ENCODE data around the gene FAAH. TPM values are rescaled to one million over a fixed set of nuclear protein-coding genes. Genes with fewer than 3 reads are reported as not detected.
"Not testable (repeated sequence)": the region's sequence is repeated elsewhere in the genome, so short reads cannot be mapped to it uniquely, and the experiment has no call there.

The FAAH gene
- total RNA-seq, 1 experiment from 2014 or later = not detected

DNA sequence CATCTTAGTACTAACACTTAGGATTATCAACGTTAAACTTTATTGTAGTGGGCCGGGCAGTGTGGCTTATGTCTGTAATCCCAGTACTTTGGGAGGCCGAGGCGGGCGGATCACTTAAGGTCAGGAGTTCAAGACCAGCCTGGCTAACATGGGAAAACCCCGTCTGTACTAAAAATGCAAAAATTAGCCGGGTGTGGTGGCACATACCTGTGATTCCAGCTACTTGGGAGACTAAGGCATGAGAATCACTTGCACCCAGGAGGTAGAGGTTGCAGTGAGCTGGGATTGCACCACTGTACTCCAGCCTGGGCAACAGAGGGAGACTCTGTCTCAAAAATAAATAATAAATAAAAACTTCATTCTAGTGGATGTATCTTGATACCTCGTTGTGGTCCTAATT, 28.3 kb upstream of the FAAH start:
- DNase-seq; H3K27me3 ChIP-seq (ENCODE audit: low read length); H3K9me3 ChIP-seq (ENCODE audit: low read length); H3K79me2 ChIP-seq (ENCODE audit: low read length); H3K9ac ChIP-seq (ENCODE audit: low read length); H3K4me2 ChIP-seq (ENCODE audit: low read depth, low read length, poor library complexity, severe bottlenecking); H2AFZ ChIP-seq (ENCODE audit: low read length); H3K4me3 ChIP-seq (ENCODE audit: low read length); H3K27ac ChIP-seq (ENCODE audit: low read length); H4K20me1 ChIP-seq (ENCODE audit: insufficient read depth, low read depth, low read length); H3K9me2 ChIP-seq (replicated peaks; ENCODE audit: insufficient read depth, low read length): not testable (repeated sequence)
- Histone ChIP-seq H3K36me3 (ENCODE audit: insufficient read depth, low read length) (peaks cover 28% of the 10 kb centered on the region), H3K4me1 (ENCODE audit: low read length) (peaks cover 32% of the 10 kb centered on the region)

DNA sequence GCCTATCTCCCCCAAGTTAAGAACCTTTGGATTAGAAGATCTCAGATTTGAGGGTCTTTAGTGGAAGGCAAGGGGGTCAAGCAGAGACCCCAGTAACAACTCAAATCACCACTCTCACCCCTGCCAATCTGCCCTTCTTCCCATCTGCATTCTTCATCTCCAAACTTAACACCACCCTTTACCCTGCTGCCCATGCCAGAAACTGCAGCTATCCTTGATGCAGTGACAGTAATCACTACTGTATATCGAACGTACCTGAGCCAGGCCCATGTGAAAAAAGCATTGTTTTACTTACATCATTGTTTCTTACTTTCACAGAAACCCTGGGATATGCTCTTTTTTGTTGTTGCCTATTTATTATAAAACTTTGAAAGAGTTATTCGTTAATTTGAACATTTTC, 27.0 kb upstream of the FAAH start:
- no peaks in the 10 kb centered on the region for H3K9me2 ChIP-seq (replicated peaks; ENCODE audit: insufficient read depth, low read length)
- H3K27ac ChIP-seq (ENCODE audit: low read length) = no peak overlapping the region; the same call in 1 of the 2 replicates
- no peak overlapping the region for H3K9ac ChIP-seq (ENCODE audit: low read length)
- H3K4me1 ChIP-seq (ENCODE audit: low read length) = peaks cover 32% of the 10 kb centered on the region
- H3K79me2 ChIP-seq (ENCODE audit: low read length) = no peaks in the 10 kb centered on the region
- H2AFZ ChIP-seq (ENCODE audit: low read length) = no peak overlapping the region
- no peak for DNase-seq
- H3K9me3 ChIP-seq (ENCODE audit: low read length) = no peaks in the 10 kb centered on the region
- H3K4me3 ChIP-seq (ENCODE audit: low read length) = no peak overlapping the region
- H3K27me3 ChIP-seq (ENCODE audit: low read length) = no peaks in the 10 kb centered on the region
- H4K20me1 ChIP-seq (ENCODE audit: insufficient read depth, low read depth, low read length) = no peaks in the 10 kb centered on the region
- no peak overlapping the region for H3K4me2 ChIP-seq (ENCODE audit: low read depth, low read length, poor library complexity, severe bottlenecking)
- peaks cover 17% of the 10 kb centered on the region for H3K36me3 ChIP-seq (ENCODE audit: insufficient read depth, low read length)

DNA sequence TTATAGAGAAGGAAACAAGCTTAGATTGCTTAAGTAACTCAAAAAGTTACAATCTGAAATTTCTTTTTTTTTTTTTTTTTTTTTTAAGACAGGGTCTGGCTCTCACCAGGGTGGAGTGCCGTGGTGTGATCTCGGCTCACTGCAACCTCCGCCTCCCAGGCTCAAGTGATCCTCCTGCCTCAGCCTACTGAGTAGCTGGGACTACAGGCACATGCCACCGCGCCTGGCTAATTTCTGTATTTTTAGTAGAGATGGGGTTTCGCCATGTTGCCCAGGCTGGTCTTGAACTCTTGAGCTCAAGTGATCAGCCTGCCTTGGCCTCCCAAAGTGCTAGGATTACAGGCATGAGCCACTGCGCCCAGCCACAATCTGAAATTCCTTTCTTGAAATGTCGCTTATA, 26.4 kb upstream of the FAAH start:
- not testable (repeated sequence) for H3K9me3 ChIP-seq (ENCODE audit: low read length); H4K20me1 ChIP-seq (ENCODE audit: insufficient read depth, low read depth, low read length); H3K9ac ChIP-seq (ENCODE audit: low read length); H3K27me3 ChIP-seq (ENCODE audit: low read length); DNase-seq; H3K4me3 ChIP-seq (ENCODE audit: low read length); H3K27ac ChIP-seq (ENCODE audit: low read length); H3K4me2 ChIP-seq (ENCODE audit: low read depth, low read length, poor library complexity, severe bottlenecking); H3K9me2 ChIP-seq (replicated peaks; ENCODE audit: insufficient read depth, low read length); H3K79me2 ChIP-seq (ENCODE audit: low read length); H2AFZ ChIP-seq (ENCODE audit: low read length)
- Histone ChIP-seq H3K4me1 (ENCODE audit: low read length) (peaks cover 32% of the 10 kb centered on the region), H3K36me3 (ENCODE audit: insufficient read depth, low read length) (peaks cover 13% of the 10 kb centered on the region)

DNA sequence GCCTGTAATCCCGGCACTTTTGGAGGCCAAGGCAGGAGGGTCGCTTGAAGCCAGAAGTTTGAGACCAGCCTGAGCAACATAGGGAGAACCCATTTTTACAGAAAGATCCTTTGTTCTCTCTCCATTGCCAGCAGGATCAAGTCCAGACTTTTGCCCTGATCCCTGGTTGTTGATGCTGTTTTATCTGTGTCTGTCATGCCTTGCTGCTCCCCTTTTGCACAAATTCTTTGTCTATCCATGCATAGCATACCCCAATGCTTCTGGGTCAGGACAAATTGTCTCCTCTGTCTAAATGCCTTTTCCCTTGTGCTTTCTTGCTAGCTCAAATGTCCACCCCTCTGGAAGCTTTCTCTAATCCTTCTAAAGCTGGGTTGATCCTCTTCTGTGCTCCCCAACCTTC, 25.3 kb upstream of the FAAH start:
- Histone ChIP-seq H2AFZ (ENCODE audit: low read length) (no peak overlapping the region), H3K36me3 (ENCODE audit: insufficient read depth, low read length) (peaks cover 6% of the 10 kb centered on the region; the same call in 1 of the 2 replicates)
- peak; percentile 34 for DNase-seq

DNA sequence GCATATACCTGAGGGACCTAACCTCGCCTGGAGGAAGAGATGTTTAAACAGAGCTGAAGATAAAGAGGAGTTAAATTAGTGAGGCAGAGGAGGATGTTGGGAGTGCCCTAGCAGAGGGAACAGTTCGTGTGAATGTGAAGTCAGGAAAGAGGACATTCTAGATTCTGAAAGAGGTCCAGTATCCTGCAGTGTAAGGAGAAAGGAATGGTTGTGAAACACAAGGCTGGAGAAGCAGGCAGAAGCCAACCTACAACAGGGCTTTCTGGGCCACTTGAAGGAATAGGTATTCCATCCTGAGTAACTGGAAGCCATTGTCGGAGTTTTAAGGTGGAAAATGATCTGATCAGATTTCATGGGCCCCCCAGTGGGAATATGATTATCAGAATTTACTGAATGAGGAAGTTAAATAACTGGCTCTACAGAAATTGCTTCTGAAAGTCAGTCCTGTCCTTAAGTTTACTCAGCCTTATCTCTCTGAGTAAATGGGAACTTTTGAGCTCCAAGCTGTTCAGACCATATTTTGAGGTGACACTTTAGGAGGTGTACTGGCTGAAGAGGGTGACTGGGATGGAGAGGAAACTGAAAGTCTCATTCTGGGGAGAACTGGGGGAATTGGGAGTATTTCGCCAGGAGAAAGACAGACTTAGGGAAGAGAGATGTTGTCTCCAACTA, 24.4 kb upstream of the FAAH start:
- DNase-seq = peak; percentile 59
- H2AFZ ChIP-seq (ENCODE audit: low read length) = peak overlapping the region; percentile 22; the same call in 1 of the 2 replicates
- peak overlapping the region; percentile 57 for H3K27ac ChIP-seq (ENCODE audit: low read length)

More for the DNA sequence above, 25.3 kb upstream of the FAAH start:
- no peaks in the 10 kb centered on the region for H3K9me3 ChIP-seq (ENCODE audit: low read length)
- H4K20me1 ChIP-seq (ENCODE audit: insufficient read depth, low read depth, low read length) = no peaks in the 10 kb centered on the region
- no peaks in the 10 kb centered on the region for H3K9me2 ChIP-seq (replicated peaks; ENCODE audit: insufficient read depth, low read length)
- H3K4me1 ChIP-seq (ENCODE audit: low read length) = peaks cover 40% of the 10 kb centered on the region
- H3K79me2 ChIP-seq (ENCODE audit: low read length) = no peaks in the 10 kb centered on the region
- H3K4me2 ChIP-seq (ENCODE audit: low read depth, low read length, poor library complexity, severe bottlenecking) = no peak overlapping the region
- H3K27me3 ChIP-seq (ENCODE audit: low read length) = no peaks in the 10 kb centered on the region
- H3K27ac ChIP-seq (ENCODE audit: low read length) = peak overlapping the region; percentile 57
- no peak overlapping the region for H3K4me3 ChIP-seq (ENCODE audit: low read length)
- H3K9ac ChIP-seq (ENCODE audit: low read length) = no peak overlapping the region; the same call in 1 of the 2 replicates

DNA sequence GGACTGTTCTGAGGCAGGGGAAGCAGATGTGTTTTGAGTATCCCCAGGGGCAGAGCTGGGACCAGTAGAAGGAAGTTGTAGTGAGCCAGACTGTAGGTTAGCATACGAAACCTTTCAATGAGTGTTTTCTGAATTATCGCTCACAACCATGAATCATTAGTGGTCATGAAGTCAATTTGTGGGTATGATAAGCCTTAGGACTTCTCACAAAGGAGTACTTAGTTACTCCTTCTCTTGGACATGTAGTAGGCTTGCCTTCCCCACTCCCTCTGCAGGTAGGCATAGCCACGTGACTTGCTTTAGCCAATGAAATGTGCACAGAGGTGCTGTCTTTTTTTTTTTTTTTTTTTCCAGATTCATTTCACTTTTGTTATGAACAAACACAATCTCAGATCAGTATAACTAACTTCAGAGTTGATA, 23.9 kb upstream of the FAAH start:
- H3K9me2 ChIP-seq (replicated peaks; ENCODE audit: insufficient read depth, low read length) = no peaks in the 10 kb centered on the region
- DNase-seq = peak; percentile 76
- peak overlapping the region; percentile 22; the same call in 1 of the 2 replicates for H2AFZ ChIP-seq (ENCODE audit: low read length)
- peak overlapping the region; percentile 53 for H3K4me2 ChIP-seq (ENCODE audit: low read depth, low read length, poor library complexity, severe bottlenecking)
- H3K9me3 ChIP-seq (ENCODE audit: low read length) = no peaks in the 10 kb centered on the region
- peak overlapping the region; percentile 57 for H3K27ac ChIP-seq (ENCODE audit: low read length)
- H3K9ac ChIP-seq (ENCODE audit: low read length) = peak overlapping the region; percentile 6; the same call in 1 of the 2 replicates
- H3K27me3 ChIP-seq (ENCODE audit: low read length) = no peaks in the 10 kb centered on the region
- peaks cover 40% of the 10 kb centered on the region for H3K4me1 ChIP-seq (ENCODE audit: low read length)
- peak overlapping the region; percentile 35; the same call in 1 of the 2 replicates for H3K4me3 ChIP-seq (ENCODE audit: low read length)
- no peaks in the 10 kb centered on the region for H3K79me2 ChIP-seq (ENCODE audit: low read length)
- H4K20me1 ChIP-seq (ENCODE audit: insufficient read depth, low read depth, low read length) = no peaks in the 10 kb centered on the region
- H3K36me3 ChIP-seq (ENCODE audit: insufficient read depth, low read length) = no peaks in the 10 kb centered on the region

More for the DNA sequence above, 24.4 kb upstream of the FAAH start:
- H3K4me3 ChIP-seq (ENCODE audit: low read length) = peak overlapping the region; percentile 35; the same call in 1 of the 2 replicates
- no peaks in the 10 kb centered on the region for H4K20me1 ChIP-seq (ENCODE audit: insufficient read depth, low read depth, low read length)
- peak overlapping the region; percentile 11; the same call in 1 of the 2 replicates for H3K9ac ChIP-seq (ENCODE audit: low read length)
- H3K9me3 ChIP-seq (ENCODE audit: low read length) = no peaks in the 10 kb centered on the region
- peaks cover 40% of the 10 kb centered on the region for H3K4me1 ChIP-seq (ENCODE audit: low read length)
- peaks cover 5% of the 10 kb centered on the region; the same call in 1 of the 2 replicates for H3K36me3 ChIP-seq (ENCODE audit: insufficient read depth, low read length)
- peak overlapping the region; percentile 53 for H3K4me2 ChIP-seq (ENCODE audit: low read depth, low read length, poor library complexity, severe bottlenecking)
- H3K27me3 ChIP-seq (ENCODE audit: low read length) = no peaks in the 10 kb centered on the region
- H3K79me2 ChIP-seq (ENCODE audit: low read length) = no peaks in the 10 kb centered on the region
- H3K9me2 ChIP-seq (replicated peaks; ENCODE audit: insufficient read depth, low read length) = no peaks in the 10 kb centered on the region

DNA sequence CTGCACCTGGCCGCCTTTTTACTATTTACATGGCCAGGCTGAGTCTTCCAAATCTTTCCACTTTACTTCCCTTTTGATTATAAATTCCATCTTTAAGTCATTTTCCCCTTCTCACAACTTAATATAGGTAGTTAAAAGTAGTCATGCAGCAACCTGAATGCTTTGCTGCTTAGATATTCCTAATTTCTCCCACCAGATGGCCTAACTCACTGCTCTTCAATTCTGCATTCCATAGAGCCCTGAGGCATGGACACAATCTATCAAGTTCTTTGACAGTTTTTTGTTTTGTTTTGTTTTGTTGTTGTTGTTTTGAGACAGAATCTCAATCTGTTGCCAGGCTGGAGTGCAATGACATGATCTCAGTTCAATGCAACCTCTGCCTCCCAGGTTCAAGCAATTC, 21.7 kb upstream of the FAAH start:
- H3K36me3 ChIP-seq (ENCODE audit: insufficient read depth, low read length) = no peaks in the 10 kb centered on the region
- H4K20me1 ChIP-seq (ENCODE audit: insufficient read depth, low read depth, low read length) = no peaks in the 10 kb centered on the region
- no peak overlapping the region for H3K4me3 ChIP-seq (ENCODE audit: low read length)
- no peaks in the 10 kb centered on the region for H3K9me2 ChIP-seq (replicated peaks; ENCODE audit: insufficient read depth, low read length)
- no peaks in the 10 kb centered on the region for H3K9me3 ChIP-seq (ENCODE audit: low read length)
- no peaks in the 10 kb centered on the region for H3K27me3 ChIP-seq (ENCODE audit: low read length)
- no peak overlapping the region for H3K27ac ChIP-seq (ENCODE audit: low read length)
- H2AFZ ChIP-seq (ENCODE audit: low read length) = no peak overlapping the region
- H3K4me2 ChIP-seq (ENCODE audit: low read depth, low read length, poor library complexity, severe bottlenecking) = no peak overlapping the region
- H3K79me2 ChIP-seq (ENCODE audit: low read length) = no peaks in the 10 kb centered on the region
- H3K9ac ChIP-seq (ENCODE audit: low read length) = no peak overlapping the region
- DNase-seq = peak; percentile 14
- peaks cover 27% of the 10 kb centered on the region for H3K4me1 ChIP-seq (ENCODE audit: low read length)

DNA sequence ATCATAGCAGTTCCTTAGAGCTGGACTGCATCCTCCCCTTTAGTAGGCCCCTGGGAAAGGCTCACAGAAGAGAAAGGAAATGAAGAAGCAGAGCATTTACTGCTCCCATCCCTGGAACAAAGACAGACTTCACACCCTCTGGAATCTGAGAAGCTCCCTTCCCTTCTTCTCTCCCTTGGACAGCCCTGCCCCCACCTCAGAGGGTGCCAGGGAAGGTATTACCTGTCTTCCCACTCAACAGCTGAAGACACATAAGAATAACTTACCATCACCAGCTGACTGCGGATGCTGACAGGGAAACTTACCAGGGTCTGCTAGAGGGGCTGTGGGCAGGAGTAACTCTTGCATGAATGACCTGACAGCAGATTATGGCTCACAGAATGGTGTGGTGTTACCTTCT, 14.1 kb upstream of the FAAH start:
- H3K4me1 ChIP-seq (ENCODE audit: low read length) = no peaks in the 10 kb centered on the region
- H3K27me3 ChIP-seq (ENCODE audit: low read length) = no peaks in the 10 kb centered on the region
- H3K9ac ChIP-seq (ENCODE audit: low read length) = no peak overlapping the region
- H3K36me3 ChIP-seq (ENCODE audit: insufficient read depth, low read length) = no peaks in the 10 kb centered on the region
- H3K79me2 ChIP-seq (ENCODE audit: low read length) = no peaks in the 10 kb centered on the region
- H3K27ac ChIP-seq (ENCODE audit: low read length) = no peak overlapping the region
- no peak overlapping the region for H2AFZ ChIP-seq (ENCODE audit: low read length)
- H4K20me1 ChIP-seq (ENCODE audit: insufficient read depth, low read depth, low read length) = no peaks in the 10 kb centered on the region
- H3K4me3 ChIP-seq (ENCODE audit: low read length) = no peak overlapping the region
- H3K4me2 ChIP-seq (ENCODE audit: low read depth, low read length, poor library complexity, severe bottlenecking) = no peak overlapping the region
- DNase-seq = no peak
- H3K9me3 ChIP-seq (ENCODE audit: low read length) = no peaks in the 10 kb centered on the region
- H3K9me2 ChIP-seq (replicated peaks; ENCODE audit: insufficient read depth, low read length) = no peaks in the 10 kb centered on the region

Measured in Karpas-422 (cell line).